Muscle layer of colon (tissue), 2 donors: Measurements from ENCODE around the gene RSRC1.
A peak's percentile ranks its signal among the peaks of the same experiment; 100 is the strongest.
"Not testable (repeated sequence)": the region's sequence is repeated elsewhere in the genome, so short reads cannot be mapped to it uniquely, and the experiment has no call there.

Experiments
- H3K27ac ChIP-seq: one replicate; pipeline ENCODE4 v1.7.0; 2013; ENCODE audit warnings: low read depth, mild to moderate bottlenecking, low read length, moderate library complexity
- H3K27me3 ChIP-seq, 2 donors: one replicate each; pipeline ENCODE4 v1.7.0; 2013; ENCODE audit warnings: low read length in 2 of 2, mild to moderate bottlenecking in 2 of 2; ENCODE audit not compliant: insufficient read depth in 2 of 2, control insufficient read depth in 1 of 2
- H3K36me3 ChIP-seq: one replicate; pipeline ENCODE4 v1.7.0; 2013; ENCODE audit warnings: mild to moderate bottlenecking, low read length; ENCODE audit not compliant: insufficient read depth
- H3K4me1 ChIP-seq: one replicate; pipeline ENCODE4 v1.7.0; 2013; ENCODE audit warnings: mild to moderate bottlenecking, low read length; ENCODE audit not compliant: insufficient read depth
- H3K4me3 ChIP-seq, 2 donors: one replicate each; pipeline ENCODE4 v1.7.0; 2013; ENCODE audit warnings: low read length in 2 of 2, low read depth in 1 of 2, mild to moderate bottlenecking in 1 of 2, moderate library complexity in 1 of 2
- H3K9ac ChIP-seq: one replicate; pipeline ENCODE4 v1.7.0; 2013; ENCODE audit warnings: low read length
- H3K9me3 ChIP-seq: one replicate; pipeline ENCODE4 v1.7.0; 2013; ENCODE audit warnings: mild to moderate bottlenecking, low read length
- donor health status: abdominal sarcoma.
- donor health status: Adenocarcinoma of cecum.

The RSRC1 gene

GRCh38 chr3:158108445-158108985 is 1.4 kb upstream of the RSRC1 start:
- Histone ChIP-seq H3K4me1 (peaks cover 33% of the 10 kb centered on the region), H3K36me3 (no peaks in the 10 kb centered on the region)

DNA sequence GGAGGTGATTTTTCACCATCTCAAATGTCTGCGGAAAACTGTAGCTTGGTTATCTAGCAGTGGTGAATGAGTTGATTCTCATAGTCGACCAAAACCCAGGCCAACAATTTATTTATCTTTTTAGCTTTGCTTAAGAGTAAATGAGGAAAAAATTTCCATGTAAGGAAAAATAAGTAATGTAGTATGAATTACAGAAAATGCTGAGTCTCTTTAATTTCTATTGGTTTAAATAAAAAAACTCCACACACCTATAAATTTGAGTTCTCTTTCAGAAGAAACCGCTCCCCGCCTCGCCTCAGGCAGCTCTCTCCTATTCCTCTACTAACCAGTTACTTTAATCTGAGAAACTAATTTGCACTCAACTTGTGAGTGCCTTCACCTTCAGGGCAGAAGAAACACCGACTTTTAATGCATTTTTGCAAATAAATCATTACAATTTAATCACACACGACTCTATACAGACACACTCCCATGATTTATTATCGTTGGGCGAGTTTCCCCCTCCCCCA is 540 bp upstream of the RSRC1 start:
- Histone ChIP-seq H3K27me3 (peaks cover 39 to 51% of the 10 kb centered on the region in 2 donors), H3K9me3 (no peaks in the 10 kb centered on the region), H3K36me3 (no peaks in the 10 kb centered on the region), H3K4me1 (peaks cover 27% of the 10 kb centered on the region), H3K27ac (no peak overlapping the region), H3K4me3 (peak overlapping the region; percentile 72 to 85), H3K9ac (no peak overlapping the region)

More at GRCh38 chr3:158108445-158108985, 1.4 kb upstream of the RSRC1 start:
- peaks cover 48 to 59% of the 10 kb centered on the region in 2 donors for H3K27me3 ChIP-seq
- H3K9me3 ChIP-seq = no peaks in the 10 kb centered on the region
- H3K27ac ChIP-seq = no peak overlapping the region
- no peak overlapping the region for H3K9ac ChIP-seq
- H3K4me3 ChIP-seq = no peak overlapping the region

- peaks cover 35 to 39% of the 10 kb centered on the region in 2 donors for H3K27me3 ChIP-seq
These were observed 749 bp downstream of the RSRC1 start for GRCh38 chr3:158110658-158111018.

DNA sequence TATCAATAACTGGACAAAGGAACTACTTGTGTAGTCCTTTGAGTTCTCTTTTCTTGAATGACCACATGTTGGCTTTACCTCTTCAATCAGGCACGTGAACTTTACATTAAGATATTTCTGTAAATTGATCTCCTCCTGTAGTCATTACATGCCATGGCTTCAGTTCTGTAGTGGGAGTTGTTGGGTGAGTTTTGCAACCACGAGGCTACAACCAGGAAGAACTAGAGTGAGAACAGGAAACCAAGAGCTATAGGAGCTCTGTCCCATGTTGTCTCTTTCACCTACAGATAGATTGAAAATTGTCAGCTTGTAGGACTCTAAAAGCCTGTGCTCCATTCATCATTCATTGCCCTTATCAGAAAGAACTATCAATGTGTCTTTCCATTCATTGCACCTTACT is 2.0 kb downstream of the RSRC1 start:
- Histone ChIP-seq H3K9ac (no peak overlapping the region), H3K27me3 (peaks cover 24 to 27% of the 10 kb centered on the region in 2 donors), H3K9me3 (no peaks in the 10 kb centered on the region), H3K4me3 (no peak overlapping the region), H3K4me1 (peaks cover 15% of the 10 kb centered on the region), H3K36me3 (no peaks in the 10 kb centered on the region), H3K27ac (no peak overlapping the region)

More at GRCh38 chr3:158110658-158111018, 749 bp downstream of the RSRC1 start:
- H3K4me1 ChIP-seq = peaks cover 27% of the 10 kb centered on the region
- peak overlapping the region; percentile 45 for H3K27ac ChIP-seq
- H3K9ac ChIP-seq = peak overlapping the region; percentile 44
- H3K9me3 ChIP-seq = no peaks in the 10 kb centered on the region
- no peaks in the 10 kb centered on the region for H3K36me3 ChIP-seq
- peak overlapping the region; percentile 72 to 85 for H3K4me3 ChIP-seq

DNA sequence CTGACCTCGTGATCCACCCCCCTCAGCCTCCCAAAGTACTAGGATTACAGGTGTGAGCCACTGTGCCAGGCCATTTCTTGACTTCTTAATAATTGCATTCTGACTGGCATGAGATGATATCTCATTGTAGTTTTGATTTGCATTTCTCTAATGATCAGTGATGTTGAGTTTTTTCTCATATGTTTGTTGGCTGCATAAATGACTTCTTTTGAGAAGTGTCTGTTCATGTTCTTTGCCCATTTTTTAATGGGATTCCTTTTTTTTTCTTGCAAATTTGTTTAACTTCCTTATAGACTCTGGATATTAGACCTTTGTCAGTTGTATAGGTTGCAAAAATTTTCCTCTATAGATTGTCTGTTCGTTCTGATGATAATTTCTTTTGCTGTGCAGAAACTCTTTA is 3.7 kb downstream of the RSRC1 start:
- not testable (repeated sequence) for H3K36me3 ChIP-seq, H3K4me3 ChIP-seq, H3K27me3 ChIP-seq, H3K9ac ChIP-seq, H3K9me3 ChIP-seq, H3K27ac ChIP-seq
- H3K4me1 ChIP-seq = peaks cover 13% of the 10 kb centered on the region

DNA sequence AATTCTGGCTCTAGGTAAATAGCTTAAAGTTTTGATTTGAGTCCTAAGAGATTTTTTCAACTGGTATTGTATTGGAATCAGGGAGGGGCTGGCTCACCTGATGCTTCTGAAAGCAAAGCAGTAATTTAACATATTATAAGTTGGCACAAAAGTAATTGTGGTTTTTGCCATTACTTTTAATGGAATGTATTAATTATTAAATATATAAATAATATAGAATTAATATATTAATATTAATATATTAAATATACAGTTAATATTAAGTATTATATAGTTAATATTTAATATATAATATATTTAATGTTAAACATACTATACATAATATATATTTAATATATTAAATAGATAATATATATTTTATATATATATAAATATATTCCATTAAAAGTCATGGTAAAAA is 10.4 kb downstream of the RSRC1 start:
- no peak overlapping the region for H3K27ac ChIP-seq
- no peaks in the 10 kb centered on the region for H3K4me1 ChIP-seq
- no peaks in the 10 kb centered on the region for H3K9me3 ChIP-seq
- H3K27me3 ChIP-seq = no peaks in the 10 kb centered on the region
- H3K4me3 ChIP-seq = no peak overlapping the region
- no peak overlapping the region for H3K9ac ChIP-seq
- H3K36me3 ChIP-seq = peaks cover 17% of the 10 kb centered on the region

DNA sequence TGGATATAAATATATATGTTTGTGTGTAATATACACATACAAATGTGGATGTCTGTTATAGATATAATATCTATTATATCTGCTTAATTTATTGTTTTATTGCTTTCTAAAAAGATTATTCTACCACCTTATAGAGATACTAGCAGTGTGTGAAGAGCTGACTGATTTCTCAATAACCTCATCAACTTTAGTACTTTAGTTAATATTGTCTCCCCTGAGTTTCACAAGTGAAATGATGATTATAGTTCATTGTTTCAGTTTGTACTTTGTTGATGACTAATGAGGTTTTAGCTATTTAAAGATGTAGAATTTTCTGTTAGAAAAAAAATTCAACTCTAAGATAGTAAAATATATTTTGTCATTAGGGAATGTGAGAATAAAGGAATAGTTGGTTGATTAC is 11.4 kb downstream of the RSRC1 start:
- H3K4me1 ChIP-seq = no peaks in the 10 kb centered on the region
- no peak overlapping the region for H3K9ac ChIP-seq
- H3K27me3 ChIP-seq = no peaks in the 10 kb centered on the region
- H3K4me3 ChIP-seq = no peak overlapping the region
- H3K9me3 ChIP-seq = no peaks in the 10 kb centered on the region
- peaks cover 17% of the 10 kb centered on the region for H3K36me3 ChIP-seq
- H3K27ac ChIP-seq = no peak overlapping the region

- not testable (repeated sequence) for H3K9ac ChIP-seq, H3K4me1 ChIP-seq, H3K9me3 ChIP-seq, H3K27ac ChIP-seq, H3K27me3 ChIP-seq, H3K4me3 ChIP-seq
- H3K36me3 ChIP-seq = peaks cover 17% of the 10 kb centered on the region
These were observed 12.8 kb downstream of the RSRC1 start for GRCh38 chr3:158122721-158123120.

GRCh38 chr3:158127250-158128219 is 17.6 kb downstream of the RSRC1 start:
- Histone ChIP-seq H3K9ac (no peak overlapping the region), H3K27ac (no peak overlapping the region), H3K4me1 (no peaks in the 10 kb centered on the region), H3K36me3 (peaks cover 34% of the 10 kb centered on the region), H3K27me3 (no peaks in the 10 kb centered on the region), H3K4me3 (no peak overlapping the region), H3K9me3 (peaks cover 6% of the 10 kb centered on the region)

GRCh38 chr3:158128755-158129154 is 18.9 kb downstream of the RSRC1 start:
- no peak overlapping the region for H3K4me3 ChIP-seq
- H3K36me3 ChIP-seq = peaks cover 29% of the 10 kb centered on the region
- no peaks in the 10 kb centered on the region for H3K4me1 ChIP-seq
- no peaks in the 10 kb centered on the region for H3K27me3 ChIP-seq
- peaks cover 6% of the 10 kb centered on the region for H3K9me3 ChIP-seq
- H3K9ac ChIP-seq = no peak overlapping the region
- no peak overlapping the region for H3K27ac ChIP-seq

GRCh38 chr3:158134363-158134762 is 24.5 kb downstream of the RSRC1 start:
- H3K27me3 ChIP-seq = no peaks in the 10 kb centered on the region
- H3K9me3 ChIP-seq = no peaks in the 10 kb centered on the region
- H3K36me3 ChIP-seq = peaks cover 4% of the 10 kb centered on the region

More at GRCh38 chr3:158134363-158134762, 24.5 kb downstream of the RSRC1 start:
- Histone ChIP-seq H3K9ac (no peak overlapping the region), H3K27ac (no peak overlapping the region), H3K4me3 (no peak overlapping the region), H3K4me1 (no peaks in the 10 kb centered on the region)
